GM04504 (cell line): Measurements from ENCODE around the gene GPC6.

ENCODE experiments used
- DNase-seq: peaks from one replicate; pipeline ENCODE4 v3.0.0-alpha.2; 2012; ENCODE audit warnings: low read depth

The GPC6 gene

DNA sequence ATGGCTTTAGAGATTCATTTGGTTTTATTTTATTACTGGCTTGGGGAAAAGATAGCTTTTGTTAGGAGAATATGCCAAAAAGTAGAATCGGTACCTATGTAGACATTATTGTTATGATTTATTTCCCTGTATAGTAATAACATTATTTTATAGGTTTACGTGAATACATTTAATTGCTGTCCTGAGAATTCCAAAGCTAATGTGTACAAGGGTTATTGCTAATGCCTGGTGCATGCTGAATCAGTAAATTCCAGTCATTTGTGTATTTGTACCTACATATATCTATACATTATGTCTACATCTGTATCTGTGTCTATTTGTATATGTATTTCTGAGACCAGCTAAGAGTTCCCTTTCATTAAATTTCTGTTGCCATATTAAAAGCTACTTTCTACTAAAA lies 550.9 kb downstream of the GPC6 start:
- no peak for DNase-seq

DNA sequence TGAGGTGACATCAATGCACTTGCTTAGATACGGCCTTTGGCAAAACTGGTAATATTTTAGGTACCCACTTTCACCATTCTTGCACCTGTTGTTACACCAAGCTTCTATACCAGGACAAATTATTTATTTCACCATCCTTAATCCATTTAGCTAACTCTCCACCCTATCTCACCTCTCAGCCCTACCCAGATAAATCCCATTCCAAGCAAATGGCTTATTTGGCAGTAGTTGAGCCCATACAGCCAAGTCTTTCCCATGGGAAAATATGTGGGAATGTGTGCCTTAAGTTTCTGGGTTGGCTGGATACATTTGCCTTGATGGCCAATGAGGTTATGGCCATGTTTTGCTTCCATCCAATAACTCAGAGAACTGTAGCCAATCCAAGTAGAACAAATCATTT lies 551.9 kb downstream of the GPC6 start:
- DNase-seq: no peak

DNA sequence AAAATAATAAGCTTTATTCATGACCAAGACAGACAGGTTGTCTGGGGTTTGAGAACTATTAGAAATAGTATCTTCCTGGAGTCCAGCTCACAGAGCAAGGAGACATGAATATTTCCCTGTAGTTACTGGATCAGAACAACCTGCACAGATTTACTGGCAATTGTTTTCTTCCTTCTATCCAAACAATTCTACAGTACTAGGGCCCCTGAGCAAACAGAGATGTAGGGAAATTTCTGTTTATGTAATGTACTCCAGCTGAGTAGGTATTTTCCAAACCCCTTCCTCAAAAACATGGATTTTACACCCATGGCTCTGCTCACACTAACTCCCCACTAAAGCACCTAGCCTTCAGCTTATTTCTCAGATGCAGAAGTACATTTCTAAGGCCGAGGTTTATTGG lies 557.6 kb downstream of the GPC6 start:
- no peak for DNase-seq

DNA sequence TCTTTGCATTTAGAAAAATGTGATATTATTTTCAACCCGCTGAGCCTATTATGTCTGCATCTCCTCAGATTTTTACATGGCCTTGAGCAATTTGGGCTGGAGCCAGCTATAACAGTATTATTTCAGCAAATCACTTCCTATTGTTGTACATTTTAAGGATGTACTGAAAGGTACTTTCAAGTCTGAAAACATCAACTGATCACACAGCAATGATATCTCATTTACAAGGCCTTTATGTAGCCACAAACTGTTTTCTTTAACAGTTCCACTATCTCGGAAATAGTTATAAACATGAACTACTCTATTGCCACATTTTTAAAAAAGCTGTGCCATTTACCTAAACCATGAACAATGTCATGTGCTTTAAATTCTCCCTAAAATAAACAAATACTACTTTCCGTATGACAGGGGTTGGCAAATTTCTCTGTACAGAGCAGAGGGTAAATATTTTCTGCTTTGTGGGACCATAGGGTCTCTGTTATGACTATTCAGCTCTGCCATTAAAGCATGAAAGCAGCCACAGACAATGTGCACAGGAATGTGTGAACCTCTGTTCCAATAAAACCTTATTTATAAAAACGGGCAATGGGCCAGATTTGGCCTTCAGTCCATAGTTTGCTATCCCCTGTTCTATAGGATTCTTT lies 560.4 kb downstream of the GPC6 start:
- DNase-seq: no peak

DNA sequence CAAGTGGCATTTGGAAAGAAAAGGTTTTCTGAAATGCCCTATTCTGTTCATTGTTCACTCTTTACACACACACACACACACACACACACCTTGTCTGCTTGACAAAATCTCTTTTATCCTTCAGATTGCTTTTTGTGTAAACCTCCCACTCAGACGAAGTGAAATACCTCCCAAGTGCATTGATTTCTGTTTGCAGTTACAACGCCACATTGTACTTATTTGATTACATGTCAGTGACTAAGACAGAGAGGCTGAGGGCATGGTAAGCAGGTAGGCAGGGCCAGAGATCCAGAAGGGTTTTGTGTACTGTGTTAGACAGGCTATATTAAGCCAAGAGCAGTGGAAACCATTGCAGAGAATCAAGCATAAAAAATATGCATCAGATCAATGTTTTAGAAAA lies 561.8 kb downstream of the GPC6 start:
- DNase-seq: no peak

DNA sequence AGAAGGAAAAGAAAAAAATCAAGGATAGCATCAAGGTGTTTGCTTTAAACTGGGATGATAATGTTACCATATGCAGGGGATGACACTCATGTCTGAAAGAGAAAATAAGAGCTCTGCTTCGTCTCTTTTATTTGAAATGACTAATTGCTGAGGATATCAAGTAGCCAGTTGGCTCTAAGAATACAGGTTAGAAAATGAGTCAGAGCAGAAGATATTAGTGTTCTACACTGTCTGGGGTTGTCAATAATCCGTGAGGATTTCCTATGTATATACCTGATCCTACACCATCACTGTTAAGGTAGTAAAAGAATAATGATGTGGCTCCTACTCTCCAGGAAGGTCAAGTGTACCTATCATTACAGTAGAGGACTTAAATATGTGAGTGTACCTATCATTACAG lies 562.5 kb downstream of the GPC6 start:
- DNase-seq: no peak

DNA sequence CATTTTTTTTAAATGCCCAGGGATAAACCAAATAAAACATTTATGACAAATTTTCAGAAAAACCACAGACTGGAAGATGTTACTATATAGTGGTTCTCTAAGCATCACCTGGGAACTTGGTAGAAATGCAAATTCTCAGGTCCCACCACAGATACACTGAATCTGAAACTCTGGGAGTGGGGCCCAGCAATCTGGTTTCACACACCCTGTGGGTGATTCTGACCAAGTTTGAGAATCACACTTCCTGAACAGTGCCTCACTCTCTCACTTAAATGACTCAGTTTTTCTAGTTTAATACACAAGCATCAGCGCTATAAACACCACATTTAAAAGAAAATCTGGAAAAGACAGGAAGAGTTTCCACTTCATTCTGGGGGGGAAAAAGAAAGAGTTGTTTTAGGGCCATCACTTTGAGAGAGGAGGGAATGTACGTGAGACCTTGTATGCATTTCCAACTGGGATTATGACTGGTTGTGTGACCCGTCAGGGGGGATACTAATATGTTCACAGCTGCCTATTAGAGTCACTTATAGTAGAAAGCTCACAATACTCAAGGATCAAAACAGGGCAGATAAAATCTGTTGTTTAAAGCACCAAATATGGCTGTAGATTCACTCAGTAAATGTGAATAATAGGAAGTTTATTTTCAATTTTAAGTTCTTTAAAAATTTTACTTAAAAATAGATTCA lies 567.7 kb downstream of the GPC6 start:
- no peak for DNase-seq

DNA sequence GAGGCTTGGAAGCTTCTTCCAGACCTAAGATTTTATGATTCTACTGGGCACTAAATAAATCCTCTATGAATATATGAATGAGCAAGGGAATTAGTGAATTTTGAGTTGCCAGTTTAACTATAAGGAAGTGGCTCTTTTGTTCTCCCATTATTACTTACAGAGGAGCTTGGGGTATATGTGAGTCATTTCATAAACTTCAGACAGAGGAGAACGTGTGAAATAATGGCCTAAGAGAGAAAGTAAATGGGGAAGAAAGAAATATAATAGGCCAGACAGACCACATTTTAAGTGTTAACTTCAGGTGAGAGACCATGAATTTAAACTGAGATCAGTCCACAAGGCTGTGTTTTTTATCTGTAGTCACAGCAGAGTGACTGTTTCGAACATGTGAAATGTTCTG lies 570.9 kb downstream of the GPC6 start:
- DNase-seq: no peak

DNA sequence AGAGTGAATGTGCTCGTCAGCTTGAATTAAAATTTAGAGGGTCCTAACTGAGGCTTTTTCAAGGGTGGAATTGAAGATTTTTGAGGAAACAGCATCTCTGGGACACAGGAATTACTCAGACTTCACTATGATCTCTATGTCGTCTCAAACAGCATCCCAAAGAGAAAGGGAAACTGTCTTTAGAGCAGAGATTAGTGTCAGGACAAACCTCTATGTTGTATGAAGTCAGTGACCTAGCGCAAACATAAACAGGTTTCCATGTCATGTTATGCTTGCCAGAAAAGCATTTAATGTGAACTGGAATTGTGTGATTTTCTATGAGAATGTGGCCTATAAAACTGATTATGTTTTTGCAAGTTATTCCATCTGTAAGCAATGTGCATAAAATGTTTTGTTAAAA lies 573.7 kb downstream of the GPC6 start:
- no peak for DNase-seq

DNA sequence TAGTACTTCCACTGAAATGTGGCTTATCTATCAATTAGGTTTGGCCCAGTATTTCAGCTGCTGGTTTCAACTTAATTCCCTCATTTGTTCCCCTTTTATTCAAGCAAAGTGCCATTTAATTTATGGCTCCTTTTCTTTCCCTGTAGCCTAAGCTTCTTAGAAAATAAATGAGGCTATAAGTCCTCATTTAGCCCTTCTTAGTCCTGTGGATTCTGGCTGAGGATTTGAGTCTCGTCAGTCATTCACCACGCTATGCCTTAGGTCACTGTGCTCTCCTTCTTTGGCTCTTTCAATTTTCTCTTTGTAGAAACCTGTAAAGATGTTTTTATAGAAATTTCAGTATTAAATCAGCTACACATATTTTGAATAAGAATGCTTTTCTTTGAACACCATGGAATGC lies 579.1 kb downstream of the GPC6 start:
- no peak for DNase-seq

DNA sequence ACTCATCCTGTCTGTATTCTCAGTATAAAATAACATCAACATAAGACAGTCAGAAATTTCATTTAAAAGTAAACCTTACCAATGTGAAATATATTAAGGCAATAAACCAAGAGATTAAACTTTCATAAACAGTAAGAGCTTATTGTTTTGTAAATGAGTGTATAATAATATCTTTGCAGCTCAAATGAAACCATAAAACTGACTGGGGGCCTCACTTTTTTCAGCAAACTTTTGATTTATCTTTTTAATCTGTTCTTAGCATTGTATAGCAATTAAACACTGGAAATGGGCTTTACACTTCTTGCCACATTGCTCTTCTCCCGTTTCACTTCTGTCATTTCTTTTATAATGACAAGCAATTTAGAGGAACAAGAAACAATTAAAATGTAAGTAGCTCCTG lies 580.3 kb downstream of the GPC6 start:
- DNase-seq: no peak

DNA sequence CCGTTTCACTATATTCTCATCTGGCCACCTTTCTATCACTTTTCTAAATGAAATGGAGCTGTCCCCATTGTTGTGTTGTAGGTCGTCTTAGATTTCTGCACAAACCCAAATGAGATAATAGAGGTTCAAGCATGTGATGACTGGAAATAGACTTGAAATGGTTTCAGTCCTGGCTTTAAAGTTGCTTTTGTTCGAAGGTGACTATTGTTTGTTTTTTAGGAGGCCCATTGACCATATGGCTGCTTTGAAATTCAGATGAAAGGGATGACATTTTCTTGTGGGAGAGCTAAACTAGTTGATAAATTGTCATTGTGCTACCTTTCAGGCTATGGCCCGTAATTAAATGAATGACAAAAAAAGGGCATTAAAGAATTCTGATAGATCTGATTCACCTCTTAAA lies 583.7 kb downstream of the GPC6 start:
- no peak for DNase-seq

DNA sequence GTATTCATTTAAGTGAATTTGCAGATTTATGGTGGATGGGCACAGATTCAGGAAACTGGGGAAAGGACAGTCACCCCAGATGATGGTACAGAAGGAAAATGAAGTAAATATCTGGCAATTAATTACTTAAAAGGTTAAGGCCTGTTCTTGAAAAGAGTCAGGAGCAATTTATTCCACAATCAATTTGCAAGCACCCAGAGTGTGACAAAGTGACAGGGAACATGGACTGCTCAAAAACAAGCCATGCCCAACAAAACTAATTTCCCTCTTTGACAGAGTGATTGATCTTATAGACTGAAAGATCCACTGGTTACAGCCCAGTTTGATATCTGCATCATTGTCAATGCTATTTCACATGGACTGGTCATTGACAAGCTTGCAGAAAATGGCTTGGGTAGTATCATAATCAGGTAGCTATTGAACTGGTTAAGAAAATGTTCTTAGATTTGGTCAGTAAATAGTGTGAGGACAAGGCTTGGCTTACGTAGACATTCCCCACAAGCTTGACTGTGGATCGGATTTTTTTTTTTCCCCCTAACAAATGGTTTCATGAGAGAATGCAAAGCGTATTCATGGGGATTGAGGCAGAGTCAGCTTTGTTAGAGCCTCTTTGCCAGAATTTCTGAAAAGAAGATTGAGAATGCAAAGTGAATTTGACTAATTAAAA lies 584.6 kb downstream of the GPC6 start:
- no peak for DNase-seq

DNA sequence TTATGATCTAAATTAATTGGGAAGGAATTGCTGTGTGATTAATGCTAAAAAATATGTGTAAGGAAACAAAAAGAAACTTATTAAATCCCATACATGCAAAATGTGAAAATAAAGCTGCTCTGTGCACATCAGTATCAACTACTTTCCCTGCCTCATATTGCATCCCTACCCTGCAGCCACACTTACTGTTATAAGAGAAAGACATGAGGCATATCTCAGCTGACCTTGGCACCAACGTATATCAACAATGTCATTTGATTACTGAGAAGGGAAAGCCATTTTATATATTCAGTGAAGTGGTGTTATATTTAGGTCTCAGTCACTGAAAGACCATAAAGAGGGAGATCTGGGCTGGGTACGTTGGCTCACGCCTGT lies 585.1 kb downstream of the GPC6 start:
- no peak for DNase-seq

DNA sequence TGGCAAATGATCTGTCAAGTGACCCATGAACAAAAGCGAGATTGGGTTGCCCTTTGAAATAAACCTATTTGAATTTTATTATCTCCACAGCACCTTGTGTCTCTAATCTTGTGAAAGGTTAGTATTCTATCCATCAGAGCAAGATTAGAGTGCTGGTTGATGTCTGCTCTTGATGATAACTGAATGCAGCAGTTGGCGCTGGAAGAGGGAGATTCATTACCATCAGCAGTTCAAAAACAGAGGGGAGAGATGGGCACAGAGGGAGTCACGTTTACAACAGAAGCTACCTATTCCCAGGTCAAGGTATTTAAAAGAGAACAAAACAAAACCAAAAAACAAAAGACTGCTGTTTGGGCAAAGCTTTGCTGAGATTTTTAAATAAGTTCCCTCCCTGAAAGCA lies 588.1 kb downstream of the GPC6 start:
- DNase-seq: no peak

DNA sequence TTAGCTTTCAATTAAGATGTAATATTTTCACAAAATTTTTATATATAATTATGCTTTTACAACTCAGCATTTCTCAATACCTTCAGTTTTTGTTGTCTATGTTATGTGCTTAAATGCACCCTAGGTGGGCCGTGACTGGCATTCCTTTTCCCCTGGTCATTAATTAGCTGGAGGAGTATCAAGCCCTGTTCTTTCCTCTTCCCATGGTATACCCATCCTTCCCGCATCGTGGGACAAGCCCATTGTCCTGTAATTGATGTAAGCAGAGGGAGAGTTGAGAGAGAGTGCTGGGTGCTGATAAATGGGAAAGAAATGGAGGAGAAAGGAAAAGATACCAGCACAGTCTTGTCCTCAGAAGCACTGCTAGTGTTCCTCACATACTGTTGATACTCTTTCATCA lies 591.7 kb downstream of the GPC6 start:
- no peak for DNase-seq

DNA sequence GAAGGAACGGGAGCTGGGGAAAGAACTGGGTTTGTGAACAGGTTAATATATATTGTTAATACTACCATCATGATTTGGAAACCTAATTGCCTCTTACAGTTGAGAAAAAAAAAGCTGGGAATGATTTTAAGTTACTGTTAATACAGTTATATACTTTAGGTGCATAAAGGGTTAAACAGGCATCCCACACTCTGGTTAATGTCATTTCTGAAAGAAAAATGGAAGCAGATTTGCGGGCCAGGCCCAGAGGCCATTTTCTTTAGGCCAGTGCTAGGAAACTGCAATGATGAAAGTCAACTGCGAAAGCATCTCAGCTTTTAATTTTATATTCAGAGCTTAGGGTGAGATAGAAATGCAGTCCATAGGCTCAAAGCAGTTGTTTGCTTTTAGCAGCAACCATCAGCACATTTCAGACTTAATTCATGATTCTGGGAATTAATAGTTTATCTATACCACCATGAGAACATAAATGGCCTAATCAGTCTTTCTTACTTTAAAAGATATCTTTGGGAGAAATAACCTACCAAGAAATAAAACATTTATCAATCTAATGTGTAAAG lies 592.8 kb downstream of the GPC6 start:
- no peak for DNase-seq

DNA sequence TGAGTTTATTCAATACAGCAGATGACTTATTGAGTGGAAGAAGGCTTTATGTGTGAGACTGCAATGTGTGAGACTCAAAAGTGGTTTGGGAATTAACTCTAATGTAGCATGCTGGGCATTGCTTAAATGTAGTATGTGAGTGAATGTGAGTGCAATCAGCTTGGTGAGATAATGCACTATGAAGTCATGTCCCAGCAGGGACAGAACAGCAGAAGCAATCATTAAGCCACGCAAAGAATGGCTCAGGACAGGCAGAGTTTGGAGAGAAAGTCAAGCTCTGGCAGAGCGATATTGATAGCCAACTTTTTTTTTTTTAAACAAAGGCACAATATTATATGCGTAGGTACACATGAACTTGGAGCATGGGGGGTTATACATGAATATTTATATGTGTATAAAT lies 597.7 kb downstream of the GPC6 start:
- DNase-seq: no peak

DNA sequence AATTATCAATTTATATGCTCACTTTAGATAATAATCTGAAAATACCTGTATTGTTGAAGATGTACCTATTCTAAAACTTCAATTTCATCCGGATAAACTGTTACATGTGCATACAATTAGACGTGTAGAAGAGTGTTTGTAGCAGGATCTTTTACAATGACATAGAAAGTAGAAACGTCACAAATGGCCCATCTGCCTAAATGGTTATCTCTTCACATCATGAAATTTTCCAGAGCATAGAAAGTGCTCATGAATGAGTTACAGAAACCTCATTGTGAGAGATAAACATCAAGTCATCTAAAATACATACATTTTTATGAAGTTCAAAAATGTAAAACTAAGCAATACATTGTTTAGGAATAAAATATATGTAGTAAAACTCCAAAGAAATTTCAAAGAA lies 607.4 kb downstream of the GPC6 start:
- no peak for DNase-seq

DNA sequence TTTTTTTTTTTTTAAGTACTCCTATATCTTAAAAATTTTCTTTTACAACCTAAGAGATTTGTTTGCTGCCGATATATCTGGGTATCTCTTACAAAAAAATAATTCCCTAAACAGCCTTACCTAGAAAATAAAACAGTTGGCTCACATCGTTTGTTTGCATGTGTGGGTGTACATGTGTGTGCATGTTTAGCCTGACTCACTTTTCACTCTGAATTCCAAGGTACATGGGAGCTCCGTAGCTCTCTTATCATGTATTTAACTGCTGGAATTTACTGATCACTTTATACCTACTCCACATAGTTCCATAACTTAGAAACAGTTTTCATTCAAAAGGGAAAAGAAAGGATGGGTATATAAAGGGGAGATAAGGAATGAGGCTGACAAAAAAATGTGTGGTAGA lies 616.5 kb downstream of the GPC6 start:
- DNase-seq: no peak

DNA sequence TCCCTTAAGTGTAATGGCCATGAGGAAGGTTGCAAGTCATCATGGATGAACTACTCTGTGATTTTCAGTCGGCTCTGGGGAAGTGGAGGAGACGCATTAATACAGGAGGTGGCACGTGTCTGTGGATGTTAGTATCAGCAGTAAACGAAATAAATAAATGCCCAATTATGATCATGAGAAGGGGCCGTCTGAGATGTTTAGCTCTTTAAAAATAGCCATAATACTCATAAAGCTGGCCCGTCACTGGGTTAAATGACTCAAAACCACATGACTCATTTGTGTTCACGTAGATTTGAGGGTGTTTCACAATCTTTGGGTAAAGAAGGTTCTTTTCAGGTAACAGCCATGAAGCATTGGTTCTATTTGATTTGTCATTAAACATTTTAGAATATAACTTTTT lies 620.6 kb downstream of the GPC6 start:
- DNase-seq: peak; percentile 24

DNA sequence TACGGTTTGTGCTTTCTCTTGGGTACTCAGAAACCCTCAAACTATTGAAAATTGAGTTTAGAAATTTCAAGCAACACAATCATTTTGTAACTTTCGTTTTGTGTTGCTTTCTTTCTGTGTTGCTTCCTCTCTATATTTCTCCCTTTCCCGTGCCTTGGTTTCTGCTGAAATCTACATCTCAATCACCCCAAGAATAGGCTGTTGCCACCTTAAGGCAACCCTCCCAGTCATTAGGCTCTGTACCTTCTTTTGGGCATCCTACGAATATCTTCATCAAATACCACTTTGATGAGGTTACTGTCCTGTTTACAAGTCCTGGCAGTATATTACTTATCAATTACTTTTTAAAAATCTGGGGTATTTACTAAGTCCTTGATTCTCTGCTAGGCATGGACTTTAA lies 621.6 kb downstream of the GPC6 start:
- DNase-seq: no peak

DNA sequence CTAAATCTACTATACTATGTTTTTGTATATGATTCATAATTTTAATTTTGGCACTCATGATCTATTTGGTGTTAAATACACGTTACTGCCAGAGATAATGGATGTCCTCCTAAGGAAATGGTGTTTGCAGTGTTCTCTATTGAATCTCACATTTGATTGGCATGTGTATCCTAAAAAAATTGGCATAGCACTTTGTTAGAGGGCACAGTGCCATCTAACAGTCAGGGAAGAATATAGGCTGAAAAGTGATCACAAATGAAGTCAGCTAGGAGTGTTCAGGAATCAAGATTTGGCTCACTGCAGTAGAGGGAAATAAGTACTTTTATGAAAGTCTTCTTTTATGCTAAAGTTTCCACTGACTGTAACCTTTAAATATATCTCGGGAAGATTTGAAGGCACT lies 624.6 kb downstream of the GPC6 start:
- no peak for DNase-seq

DNA sequence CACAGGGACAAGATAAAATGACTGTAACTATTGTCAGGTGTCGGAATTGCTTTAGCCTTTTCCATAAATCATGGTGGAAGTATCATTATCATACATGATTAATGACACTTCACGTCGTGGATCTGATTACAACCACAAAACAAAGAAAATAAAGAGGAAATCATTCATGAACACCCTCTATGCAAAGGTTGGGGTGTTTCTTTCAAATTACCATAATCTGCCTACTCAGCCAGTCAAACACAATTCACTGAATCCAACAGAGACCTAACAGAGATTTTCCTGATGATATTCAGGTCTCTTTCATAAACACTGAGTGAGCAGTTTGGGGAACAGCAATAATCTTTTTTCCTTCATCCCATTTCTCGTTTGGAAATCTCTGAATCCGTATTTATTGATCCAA lies 627.3 kb downstream of the GPC6 start:
- DNase-seq: no peak
